HepG2 (cell line): Measurements from ENCODE around the gene HOXD9. TPM values are rescaled to one million over a fixed set of nuclear protein-coding genes. Genes with fewer than 3 reads are reported as not detected.

Experiments used
- ATAC-seq: fragments of 200-7000 bp; cut with Tn5 transposase; 3 replicates; pipeline ENCODE4 v1.9.1; 2020; ENCODE audit warnings: mild to moderate bottlenecking, moderate library complexity
- BruUV-seq: library from RNA; stranded (reverse); fragments of 400-500 nt; replicated peaks from 2 replicates; lab custom pipeline; 2021; lab: Mats Ljungman, UMichigan
- CTCF ChIA-PET: fragments of 300-600 bp; formaldehyde crosslinking; extraction: SDS; loops from one replicate; lab custom pipeline; 2021; ENCODE audit warnings: low total read pairs, inconsistent platforms, low intra/inter-chr PET ratio; lab: Yijun Ruan, JAX
- POLR2A ChIA-PET: fragments of 350-600 bp; sonication (Branson Sonifier 250); formaldehyde crosslinking; loops from one replicate; lab custom pipeline; 2020; ENCODE audit warnings: antibody characterized with exemption, inconsistent platforms; lab: Yijun Ruan, JAX
- DNase-seq: peaks from one replicate; pipeline ENCODE4 v3.0.0-alpha.2; 2015; ENCODE audit warnings: low spot score
- FAIRE-seq: peaks from 3 replicates; lab custom pipeline; 2011; peaks lifted over from hg19 to GRCh38; lab: Jason Lieb, UNC
- H2AFZ ChIP-seq: one replicate; pipeline ENCODE4 v1.6.1; 2011; ENCODE audit warnings: low read length, inconsistent platforms
- H3K27ac ChIP-seq: fragments of 300-600 bp; 3 replicates; pipeline ENCODE4 v1.8.0; 2011; ENCODE audit warnings: mixed run types, mild to moderate bottlenecking, mixed read lengths, low read length, inconsistent platforms; ENCODE audit not compliant: insufficient read depth; ENCODE audit errors: extremely low read length
- H3K27me3 ChIP-seq, 2 experiments: fragments of 200-600 bp in 1 of 2; 2 replicates in 1 of 2; 3 replicates in 1 of 2; pipeline versions ENCODE4 v1.6.0 to v1.8.0; 2011; ENCODE audit warnings: low read length in 2 of 2, mild to moderate bottlenecking in 2 of 2, moderate library complexity in 2 of 2, inconsistent platforms in 1 of 2; ENCODE audit not compliant: insufficient read depth in 2 of 2, control insufficient read depth in 1 of 2
- H3K36me3 ChIP-seq, 2 experiments: fragments of 200-600 bp in 1 of 2; replicated peaks in 1 of 2; 2 replicates in 1 of 2; 3 replicates in 1 of 2; pipeline versions ENCODE4 v1.5.1 to v1.8.0; 2011; ENCODE audit warnings: low read length in 2 of 2, inconsistent platforms in 1 of 2; ENCODE audit not compliant: insufficient read depth in 2 of 2, control insufficient read depth in 1 of 2
- H3K4me1 ChIP-seq: 2 replicates; pipeline ENCODE4 v1.5.1; 2012; ENCODE audit warnings: low read length, inconsistent platforms; ENCODE audit not compliant: insufficient read depth
- H3K4me2 ChIP-seq: 2 replicates; pipeline ENCODE4 v1.6.0; 2011; ENCODE audit warnings: low read depth, low read length, inconsistent platforms
- H3K4me3 ChIP-seq, 3 experiments: fragments of 200-600 bp in 1 of 3; sonication (generic), shearing (Covaris generic) in 1 of 3; replicated peaks in 1 of 3; 2 replicates each; pipeline ENCODE4 v1.5.1; 2011 to 2016; ENCODE audit warnings: low read length in 3 of 3, inconsistent platforms in 2 of 3, low read depth in 2 of 3, mild to moderate bottlenecking in 2 of 3, control low read depth in 1 of 3, mixed read lengths in 1 of 3; ENCODE audit not compliant: insufficient read depth in 1 of 3
- H3K79me2 ChIP-seq: one replicate; pipeline ENCODE4 v1.6.1; 2011; ENCODE audit warnings: low read length, inconsistent platforms; ENCODE audit not compliant: insufficient read depth
- H3K9ac ChIP-seq: 2 replicates; pipeline ENCODE4 v1.6.0; 2011; ENCODE audit warnings: mild to moderate bottlenecking, low read depth, low read length, inconsistent platforms; ENCODE audit not compliant: insufficient read depth
- H3K9me3 ChIP-seq: 2 replicates; pipeline ENCODE4 v1.5.1; 2012; ENCODE audit warnings: mild to moderate bottlenecking, low read length
- H4K20me1 ChIP-seq: 2 replicates; pipeline ENCODE4 v1.6.0; 2011; ENCODE audit warnings: inconsistent platforms, mild to moderate bottlenecking, low read length, moderate library complexity; ENCODE audit not compliant: insufficient read depth
- FOXK1 ChIP-seq: sonication (generic); formaldehyde crosslinking; IDR thresholded peaks from 2 replicates; pipeline ENCODE4 v1.4.0; 2020; ENCODE audit warnings: low read depth, missing genetic modification reagents, borderline replicate concordance
- PCBP1 ChIP-seq: fragments of 200-400 bp; formaldehyde crosslinking; IDR thresholded peaks from 2 replicates; pipeline ENCODE4 v1.6.1; 2017; ENCODE audit warnings: mild to moderate bottlenecking, low read depth, low read length, borderline replicate concordance
- SAFB2 ChIP-seq: sonication (generic); formaldehyde crosslinking; IDR thresholded peaks from 2 replicates; pipeline ENCODE4 v1.5.1; 2020; ENCODE audit warnings: missing genetic modification reagents, low read depth, mild to moderate bottlenecking, borderline replicate concordance
- ZEB1 ChIP-seq: IDR thresholded peaks from 2 replicates; pipeline ENCODE4 v1.6.1; 2012; ENCODE audit warnings: mild to moderate bottlenecking, low read depth, inconsistent platforms; ENCODE audit not compliant: insufficient replicate concordance
- ZNF230 ChIP-seq: sonication (generic); formaldehyde crosslinking; IDR thresholded peaks from 2 replicates; pipeline ENCODE4 v1.4.0; 2020; ENCODE audit warnings: mild to moderate bottlenecking, missing genetic modification reagents
- ZNF510 ChIP-seq: sonication (generic); formaldehyde crosslinking; IDR thresholded peaks from 2 replicates; pipeline ENCODE4 v1.4.0; 2020; ENCODE audit warnings: low read depth, mild to moderate bottlenecking, missing genetic modification reagents
- ZNF569 ChIP-seq: sonication (generic); formaldehyde crosslinking; IDR thresholded peaks from 2 replicates; pipeline ENCODE4 v1.5.0; 2020; ENCODE audit warnings: mild to moderate bottlenecking, missing genetic modification reagents, moderate library complexity, borderline replicate concordance
- ZNF605 ChIP-seq: sonication (generic); formaldehyde crosslinking; IDR thresholded peaks from 2 replicates; pipeline ENCODE4 v1.8.0; 2022; ENCODE audit warnings: mild to moderate bottlenecking, missing genetic modification reagents
- WGBS: methylation state at CpG from one replicate; pipeline ENCODE4 v1.1.6; 2017; ENCODE audit warnings: low lambda C conversion rate; 5-methylcytosine and 5-hydroxymethylcytosine counted together
- in situ Hi-C: cut with HindIII; loops from 2 replicates; pipeline ENCODE4 v1.10.0; 2017; ENCODE audit warnings: low pct_unique_long_range_greater_than_20kb; ENCODE audit not compliant: extremely low pct_ligation_motif_present
- intact Hi-C: fragments of 100-400 bp; cut with micrococcal nuclease; formaldehyde crosslinking; loops from one replicate; pipeline ENCODE4 v1.10.0; 2022; ENCODE audit not compliant: unreplicated experiment
- polyA plus RNA-seq, 8 experiments: library from polyadenylated mRNA; depleted of rRNA in 3 of 8; stranded (reverse) in 7 of 8; unstranded in 1 of 8; fragments of >200 nt; fragmentation: Illumina TruSeq in 4 of 8; extraction: Trizol in 4 of 8; gene quantifications; 2 replicates each; pipeline versions ENCODE4 v1.2.1 to v1.2.3, GENCODE V29; 2011 to 2016; ENCODE audit warnings: low read depth in 4 of 8, missing spikeins in 1 of 8, mixed read lengths in 1 of 8; ENCODE audit not compliant: insufficient read depth in 1 of 8
- total RNA-seq, 5 experiments: library from RNA; depleted of rRNA; stranded (reverse); fragments of >200 nt; fragmentation: Illumina TruSeq; extraction: Trizol; gene quantifications; 2 replicates each; pipeline ENCODE4 v1.2.3, GENCODE V29; 2016; ENCODE audit warnings: low read depth in 1 of 5
- TF ChIP-seq, protein P1 (sequence below): sonication (generic); formaldehyde crosslinking; IDR thresholded peaks from 2 replicates; pipeline ENCODE4 v1.4.0; 2020; ENCODE audit warnings: missing genetic modification reagents, low read depth, mild to moderate bottlenecking, borderline replicate concordance
- TF ChIP-seq, protein P2 (sequence below): IDR thresholded peaks from 2 replicates; pipeline ENCODE4 v1.6.1; 2016; ENCODE audit warnings: mild to moderate bottlenecking
- TF ChIP-seq, protein P3 (sequence below): sonication (generic); formaldehyde crosslinking; IDR thresholded peaks from 2 replicates; pipeline ENCODE4 v1.4.0; 2020; ENCODE audit warnings: missing genetic modification reagents
- TF ChIP-seq, protein P4 (sequence below), 2 experiments: sonication (generic) in 1 of 2; formaldehyde crosslinking in 1 of 2; IDR thresholded peaks; 2 replicates each; pipeline versions ENCODE4 v1.5.1 to v1.6.1; 2011 to 2020; ENCODE audit warnings: borderline replicate concordance in 1 of 2, low read depth in 1 of 2, low read length in 1 of 2, mild to moderate bottlenecking in 1 of 2, missing genetic modification reagents in 1 of 2, moderate library complexity in 1 of 2
- TF ChIP-seq, protein P5 (sequence below): IDR thresholded peaks from 2 replicates; pipeline ENCODE4 v1.6.1; 2016; ENCODE audit warnings: missing compliant biosample characterization, missing genetic modification reagents, borderline replicate concordance

The HOXD9 gene
- total and polyA plus RNA-seq, 2 of the 13 experiments (the other 11 are each of a cell fraction or from before 2014, with no cell fraction given) = not detected

DNA sequence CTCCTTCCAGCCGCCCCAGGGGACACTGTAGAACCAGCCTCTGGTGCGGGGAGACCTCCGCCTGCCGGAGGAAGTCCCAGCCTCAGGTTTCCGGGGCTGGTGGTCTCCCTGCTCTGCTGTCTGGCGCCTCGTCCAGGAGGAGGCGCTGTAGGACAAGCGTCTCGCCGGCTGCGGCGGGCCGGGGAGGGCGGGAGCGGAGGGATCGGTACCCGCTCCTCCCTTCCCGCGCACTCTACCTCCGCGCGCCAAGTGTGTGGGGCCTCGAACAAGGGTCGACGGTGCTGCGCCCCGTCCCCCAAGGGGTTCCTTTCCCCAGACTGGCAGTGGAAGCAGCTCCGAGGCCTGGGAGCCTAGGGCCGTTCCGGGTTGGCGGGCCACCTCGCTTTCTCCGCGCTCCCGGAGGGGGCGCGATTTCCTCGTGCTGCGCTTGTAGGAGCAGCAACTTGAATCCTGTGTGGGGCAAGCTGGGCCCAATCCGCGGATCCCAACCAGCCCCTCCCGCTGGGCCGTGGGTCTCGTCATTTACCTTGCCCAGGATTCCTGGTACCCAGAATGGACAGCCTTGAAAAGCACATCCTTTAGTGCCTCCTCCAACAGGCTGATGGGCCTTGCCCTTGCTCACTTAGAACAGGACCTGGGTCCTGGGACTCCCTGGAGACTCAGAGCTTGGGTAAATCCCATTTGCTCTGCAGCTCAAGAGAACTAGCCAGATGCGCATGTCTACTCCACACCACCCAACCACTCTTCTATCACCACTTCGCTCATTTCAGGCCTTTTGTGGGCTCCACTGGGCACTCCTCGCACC lies 18.2 kb downstream of the HOXD9 start:
- peaks cover 5 to 87% of the 10 kb centered on the region in 2 experiments; a peak in 4 of 5 replicates for H3K27me3 ChIP-seq
- H2AFZ ChIP-seq = no peak overlapping the region
- H3K4me3 ChIP-seq = peak overlapping the region; percentile 44 to 75 (median 56)
- WGBS = 22% methylated on average over 21 of the region's 48 CpGs
- ATAC-seq = peak; percentile 93
- intact Hi-C loops = loop anchor here (1.0 to 5.0 kb wide), 4 partner anchors 245 to 497 kb away; no protein-coding TSS in a partner anchor
- no peaks in the 10 kb centered on the region for H3K79me2 ChIP-seq
- peak; percentile 60 for DNase-seq
- peak overlapping the region; percentile 37; the same call in 1 of the 2 replicates for H3K9ac ChIP-seq
- FAIRE-seq = peak; percentile 76
- H3K27ac ChIP-seq = no peak overlapping the region
- CTCF ChIA-PET = interaction anchor here (1.1 to 2.5 kb wide), 6 partner anchors 13 to 498 kb away, joined by 4 to 83 read pairs (median 10); no protein-coding TSS in a partner anchor
- no peaks in the 10 kb centered on the region for H3K36me3 ChIP-seq
- H3K4me2 ChIP-seq = peak overlapping the region; percentile 83
- H3K9me3 ChIP-seq = no peaks in the 10 kb centered on the region
- no TSS peak for BruUV-seq
- POLR2A ChIA-PET = interaction anchor here (1.4 kb wide), 1 partner anchor 314 kb away, joined by 3 read pairs; no protein-coding TSS in a partner anchor
- in situ Hi-C loops = loop anchor here (5.0 kb wide), 1 partner anchor 317 kb away; no protein-coding TSS in a partner anchor
- H3K4me1 ChIP-seq = peaks cover 11% of the 10 kb centered on the region
- H4K20me1 ChIP-seq = no peaks in the 10 kb centered on the region
- no peak for TF ChIP-seq ZNF510 (CRISPR knock-in tag)
- peak; percentile 71 for TF ChIP-seq ZNF230 (CRISPR knock-in tag)
- TF ChIP-seq, protein P1, sequence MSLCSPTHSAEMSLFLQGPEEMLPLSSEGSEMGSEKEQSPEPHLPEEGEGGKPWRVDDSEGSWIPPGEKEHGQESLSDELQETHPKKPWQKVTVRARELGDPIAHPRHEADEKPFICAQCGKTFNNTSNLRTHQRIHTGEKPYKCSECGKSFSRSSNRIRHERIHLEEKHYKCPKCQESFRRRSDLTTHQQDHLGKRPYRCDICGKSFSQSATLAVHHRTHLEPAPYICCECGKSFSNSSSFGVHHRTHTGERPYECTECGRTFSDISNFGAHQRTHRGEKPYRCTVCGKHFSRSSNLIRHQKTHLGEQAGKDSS (CRISPR knock-in tag) = peak; percentile 72; the same call in 1 of the 2 replicates
- no peak; the same call in 1 of the 2 replicates for TF ChIP-seq ZNF605 (CRISPR knock-in tag)
- TF ChIP-seq PCBP1 = 0 out of 2 replicates have a peak, but pooled peaks have one; percentile 70
- TF ChIP-seq, protein P2, sequence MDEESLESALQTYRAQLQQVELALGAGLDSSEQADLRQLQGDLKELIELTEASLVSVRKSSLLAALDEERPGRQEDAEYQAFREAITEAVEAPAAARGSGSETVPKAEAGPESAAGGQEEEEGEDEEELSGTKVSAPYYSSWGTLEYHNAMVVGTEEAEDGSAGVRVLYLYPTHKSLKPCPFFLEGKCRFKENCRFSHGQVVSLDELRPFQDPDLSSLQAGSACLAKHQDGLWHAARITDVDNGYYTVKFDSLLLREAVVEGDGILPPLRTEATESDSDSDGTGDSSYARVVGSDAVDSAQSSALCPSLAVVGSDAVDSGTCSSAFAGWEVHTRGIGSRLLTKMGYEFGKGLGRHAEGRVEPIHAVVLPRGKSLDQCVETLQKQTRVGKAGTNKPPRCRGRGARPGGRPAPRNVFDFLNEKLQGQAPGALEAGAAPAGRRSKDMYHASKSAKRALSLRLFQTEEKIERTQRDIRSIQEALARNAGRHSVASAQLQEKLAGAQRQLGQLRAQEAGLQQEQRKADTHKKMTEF (CRISPR knock-in tag) = peak; percentile 82
- TF ChIP-seq, protein P3, sequence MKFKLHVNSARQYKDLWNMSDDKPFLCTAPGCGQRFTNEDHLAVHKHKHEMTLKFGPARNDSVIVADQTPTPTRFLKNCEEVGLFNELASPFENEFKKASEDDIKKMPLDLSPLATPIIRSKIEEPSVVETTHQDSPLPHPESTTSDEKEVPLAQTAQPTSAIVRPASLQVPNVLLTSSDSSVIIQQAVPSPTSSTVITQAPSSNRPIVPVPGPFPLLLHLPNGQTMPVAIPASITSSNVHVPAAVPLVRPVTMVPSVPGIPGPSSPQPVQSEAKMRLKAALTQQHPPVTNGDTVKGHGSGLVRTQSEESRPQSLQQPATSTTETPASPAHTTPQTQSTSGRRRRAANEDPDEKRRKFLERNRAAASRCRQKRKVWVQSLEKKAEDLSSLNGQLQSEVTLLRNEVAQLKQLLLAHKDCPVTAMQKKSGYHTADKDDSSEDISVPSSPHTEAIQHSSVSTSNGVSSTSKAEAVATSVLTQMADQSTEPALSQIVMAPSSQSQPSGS (CRISPR knock-in tag) = 0 out of 2 replicates have a peak, but pooled peaks have one; percentile 47
- TF ChIP-seq, protein P4, sequence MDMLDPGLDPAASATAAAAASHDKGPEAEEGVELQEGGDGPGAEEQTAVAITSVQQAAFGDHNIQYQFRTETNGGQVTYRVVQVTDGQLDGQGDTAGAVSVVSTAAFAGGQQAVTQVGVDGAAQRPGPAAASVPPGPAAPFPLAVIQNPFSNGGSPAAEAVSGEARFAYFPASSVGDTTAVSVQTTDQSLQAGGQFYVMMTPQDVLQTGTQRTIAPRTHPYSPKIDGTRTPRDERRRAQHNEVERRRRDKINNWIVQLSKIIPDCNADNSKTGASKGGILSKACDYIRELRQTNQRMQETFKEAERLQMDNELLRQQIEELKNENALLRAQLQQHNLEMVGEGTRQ (IDR thresholded peaks at IDR 0.05; ENCODE audit: low read depth, low read length) = no peak
- TF ChIP-seq, protein P4 (CRISPR knock-in tag; IDR thresholded peaks at IDR 0.05; ENCODE audit: borderline replicate concordance) = no peak; the same call in 1 of the 2 replicates
- TF ChIP-seq, protein P5, sequence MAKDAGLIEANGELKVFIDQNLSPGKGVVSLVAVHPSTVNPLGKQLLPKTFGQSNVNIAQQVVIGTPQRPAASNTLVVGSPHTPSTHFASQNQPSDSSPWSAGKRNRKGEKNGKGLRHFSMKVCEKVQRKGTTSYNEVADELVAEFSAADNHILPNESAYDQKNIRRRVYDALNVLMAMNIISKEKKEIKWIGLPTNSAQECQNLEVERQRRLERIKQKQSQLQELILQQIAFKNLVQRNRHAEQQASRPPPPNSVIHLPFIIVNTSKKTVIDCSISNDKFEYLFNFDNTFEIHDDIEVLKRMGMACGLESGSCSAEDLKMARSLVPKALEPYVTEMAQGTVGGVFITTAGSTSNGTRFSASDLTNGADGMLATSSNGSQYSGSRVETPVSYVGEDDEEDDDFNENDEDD (CRISPR knock-in tag) = peak; percentile 94
- peak; percentile 71 for TF ChIP-seq ZEB1
- TF ChIP-seq SAFB2 = 0 out of 2 replicates have a peak, but pooled peaks have one; percentile 32
- 0 out of 2 replicates have a peak, but pooled peaks have one; percentile 85 for TF ChIP-seq ZNF569
- no peak for TF ChIP-seq FOXK1
